HepG2 (cell line): Measurements from ENCODE around the gene PET100. TPM values are rescaled to one million over a fixed set of nuclear protein-coding genes. Genes with fewer than 3 reads are reported as not detected.

ENCODE experiments used
- ATF7-NPFF ChIP-seq: sonication (generic); formaldehyde crosslinking; IDR thresholded peaks from 2 replicates; pipeline ENCODE4 v1.8.1; 2023; ENCODE audit warnings: mild to moderate bottlenecking, low read depth, missing genetic modification reagents, moderate library complexity
- BRD4 ChIP-seq: sonication (generic); formaldehyde crosslinking; IDR thresholded peaks from 2 replicates; pipeline ENCODE4 v1.4.0; 2020; ENCODE audit warnings: missing genetic modification reagents
- CREBL2 ChIP-seq: sonication (generic); formaldehyde crosslinking; IDR thresholded peaks from 2 replicates; pipeline ENCODE4 v1.8.1; 2023; ENCODE audit warnings: missing genetic modification reagents, mild to moderate bottlenecking, borderline replicate concordance
- HBP1 ChIP-seq: IDR thresholded peaks from 2 replicates; pipeline ENCODE4 v1.6.1; 2016; ENCODE audit warnings: low read depth, control low read depth
- MYNN ChIP-seq: sonication (generic); formaldehyde crosslinking; IDR thresholded peaks from 2 replicates; pipeline ENCODE4 v1.4.0; 2020; ENCODE audit warnings: mild to moderate bottlenecking, low read depth, missing genetic modification reagents
- NCOR1 ChIP-seq: fragments of 200-600 bp; sonication (generic); IDR thresholded peaks from 2 replicates; pipeline ENCODE4 v1.7.0; 2017; ENCODE audit warnings: antibody characterized with exemption, low read length, borderline replicate concordance
- NFYC ChIP-seq: IDR thresholded peaks from 2 replicates; pipeline ENCODE4 v1.6.1; 2016; ENCODE audit warnings: missing genetic modification reagents, missing compliant biosample characterization
- NR2C2 ChIP-seq: sonication (generic); formaldehyde crosslinking; IDR thresholded peaks from 2 replicates; pipeline ENCODE4 v1.4.0; 2020; ENCODE audit warnings: missing genetic modification reagents, mild to moderate bottlenecking, moderate library complexity, borderline replicate concordance
- NR3C1 ChIP-seq: sonication (generic); formaldehyde crosslinking; IDR thresholded peaks from 2 replicates; pipeline ENCODE4 v1.4.0; 2020; ENCODE audit warnings: missing genetic modification reagents
- PREB ChIP-seq: sonication (generic); formaldehyde crosslinking; IDR thresholded peaks from 2 replicates; pipeline ENCODE4 v1.4.0; 2020; ENCODE audit warnings: missing genetic modification reagents
- SOX5 ChIP-seq: IDR thresholded peaks from 2 replicates; pipeline ENCODE4 v1.6.1; 2016; ENCODE audit warnings: borderline replicate concordance
- SOX6 ChIP-seq, 2 experiments: fragments of 450-650 bp in 1 of 2; sonication (generic) in 1 of 2; formaldehyde crosslinking in 1 of 2; IDR thresholded peaks; 2 replicates each; pipeline versions ENCODE4 v1.4.0 to v1.6.1; 2017 to 2020; ENCODE audit warnings: antibody characterized with exemption in 1 of 2, mild to moderate bottlenecking in 1 of 2, missing genetic modification reagents in 1 of 2
- ZMAT5 ChIP-seq: sonication (generic); formaldehyde crosslinking; IDR thresholded peaks from 2 replicates; pipeline ENCODE4 v1.5.0; 2020; ENCODE audit warnings: mild to moderate bottlenecking, low read depth, missing genetic modification reagents, borderline replicate concordance
- ZNF160 ChIP-seq: sonication (generic); formaldehyde crosslinking; IDR thresholded peaks from 2 replicates; pipeline ENCODE4 v1.8.0; 2022; ENCODE audit warnings: mild to moderate bottlenecking, inconsistent platforms, missing genetic modification reagents
- ZNF564 ChIP-seq: sonication (generic); formaldehyde crosslinking; IDR thresholded peaks from 2 replicates; pipeline ENCODE4 v1.8.1; 2023; ENCODE audit warnings: mild to moderate bottlenecking, missing genetic modification reagents
- ZNF646 ChIP-seq: sonication (generic); formaldehyde crosslinking; IDR thresholded peaks from 2 replicates; pipeline ENCODE4 v1.9.0; 2021; ENCODE audit warnings: mild to moderate bottlenecking, missing genetic modification reagents
- ZNF670 ChIP-seq: sonication (generic); formaldehyde crosslinking; IDR thresholded peaks from 2 replicates; pipeline ENCODE4 v1.8.0; 2022; ENCODE audit warnings: mild to moderate bottlenecking, missing genetic modification reagents, borderline replicate concordance
- ZNF768 ChIP-seq: sonication (generic); formaldehyde crosslinking; IDR thresholded peaks from 2 replicates; pipeline ENCODE4 v1.4.0; 2020; ENCODE audit warnings: missing genetic modification reagents
- polyA plus RNA-seq, 8 experiments: library from polyadenylated mRNA; depleted of rRNA in 3 of 8; stranded (reverse) in 7 of 8; unstranded in 1 of 8; fragments of >200 nt; fragmentation: Illumina TruSeq in 4 of 8; extraction: Trizol in 4 of 8; gene quantifications; 2 replicates each; pipeline versions ENCODE4 v1.2.1 to v1.2.3, GENCODE V29; 2011 to 2016; ENCODE audit warnings: low read depth in 4 of 8, missing spikeins in 1 of 8, mixed read lengths in 1 of 8; ENCODE audit not compliant: insufficient read depth in 1 of 8
- total RNA-seq, 5 experiments: library from RNA; depleted of rRNA; stranded (reverse); fragments of >200 nt; fragmentation: Illumina TruSeq; extraction: Trizol; gene quantifications; 2 replicates each; pipeline ENCODE4 v1.2.3, GENCODE V29; 2016; ENCODE audit warnings: low read depth in 1 of 5
- TF ChIP-seq, protein P1 (sequence below): sonication (generic); formaldehyde crosslinking; IDR thresholded peaks from 2 replicates; pipeline ENCODE4 v1.8.0; 2022; ENCODE audit warnings: missing genetic modification reagents, mild to moderate bottlenecking, inconsistent platforms, borderline replicate concordance

The PET100 gene
- total and polyA plus RNA-seq, 2 of the 13 experiments (the other 11 are each of a cell fraction or from before 2014, with no cell fraction given), result 22.3 to 66.5 TPM

- TF ChIP-seq ZNF646 (CRISPR knock-in tag) (no peak), CREBL2 (CRISPR knock-in tag) (no peak), ATF7-NPFF (CRISPR knock-in tag) (no peak), ZNF670 (peak; percentile 80), NCOR1 (peak; percentile 81), NR2C2 (peak; percentile 85), ZNF160 (CRISPR knock-in tag) (0 out of 2 replicates have a peak, but pooled peaks have one; percentile 21), BRD4 (CRISPR knock-in tag) (no peak), MYNN (CRISPR knock-in tag) (no peak), NFYC (CRISPR knock-in tag) (no peak), HBP1 (CRISPR knock-in tag) (no peak), NR3C1 (CRISPR knock-in tag) (no peak), ZNF564 (CRISPR knock-in tag) (peak; percentile 53; the same call in 1 of the 2 replicates), SOX6 (IDR thresholded peaks at IDR 0.05) (no peak), SOX6 (CRISPR knock-in tag; IDR thresholded peaks at IDR 0.05) (peak; percentile 96), ZMAT5 (no peak), SOX5 (peak; percentile 87), ZNF768 (CRISPR knock-in tag) (no peak), PREB (CRISPR knock-in tag) (no peak)
- TF ChIP-seq, protein P1, sequence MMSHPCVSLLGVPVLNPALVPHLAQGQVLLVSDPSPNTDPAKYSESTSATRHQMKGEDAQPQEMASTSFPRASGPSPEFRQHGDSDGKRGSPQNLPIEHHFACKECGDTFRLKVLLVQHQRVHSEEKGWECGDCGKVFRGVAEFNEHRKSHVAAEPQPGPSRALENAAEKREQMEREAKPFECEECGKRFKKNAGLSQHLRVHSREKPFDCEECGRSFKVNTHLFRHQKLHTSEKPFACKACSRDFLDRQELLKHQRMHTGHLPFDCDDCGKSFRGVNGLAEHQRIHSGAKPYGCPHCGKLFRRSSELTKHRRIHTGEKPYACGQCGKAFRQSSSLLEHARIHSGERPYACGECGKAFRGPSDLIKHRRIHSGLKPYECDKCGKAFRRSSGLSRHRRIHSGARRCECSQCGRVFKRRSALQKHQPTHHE (CRISPR knock-in tag), result no peak
Observed at GRCh38 chr19:7652061-7652641, 22.6 kb downstream of the PET100 start (continued).
